Ishikawa (cell line): Measurements from ENCODE around the gene NHLRC1.

Experiments
- CREB1 ChIP-seq: IDR thresholded peaks from 2 replicates; pipeline ENCODE4 v1.6.1; 2012; ENCODE audit warnings: low read depth
- EP300 ChIP-seq: IDR thresholded peaks from 2 replicates; pipeline ENCODE4 v1.6.1; 2012; ENCODE audit warnings: borderline replicate concordance
- FOXM1 ChIP-seq: IDR thresholded peaks from 2 replicates; pipeline ENCODE4 v1.6.1; 2012; ENCODE audit warnings: low read depth, borderline replicate concordance
- RAD21 ChIP-seq: IDR thresholded peaks from 2 replicates; pipeline ENCODE4 v1.6.1; 2012; ENCODE audit warnings: low read depth
- REST ChIP-seq: IDR thresholded peaks from 2 replicates; pipeline ENCODE4 v1.6.1; 2012; ENCODE audit warnings: low read depth, mild to moderate bottlenecking
- YY1 ChIP-seq: IDR thresholded peaks from 2 replicates; pipeline ENCODE4 v1.6.1; 2012; ENCODE audit warnings: low read depth
- TF ChIP-seq, protein P1 (sequence below): IDR thresholded peaks from 2 replicates; pipeline ENCODE4 v1.6.1; 2012

- TF ChIP-seq REST (no peak), FOXM1 (no peak), YY1 (no peak), RAD21 (no peak), EP300 (no peak), CREB1 (no peak)
- TF ChIP-seq, protein P1, sequence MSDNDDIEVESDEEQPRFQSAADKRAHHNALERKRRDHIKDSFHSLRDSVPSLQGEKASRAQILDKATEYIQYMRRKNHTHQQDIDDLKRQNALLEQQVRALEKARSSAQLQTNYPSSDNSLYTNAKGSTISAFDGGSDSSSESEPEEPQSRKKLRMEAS = no peak
Observed at GRCh38 chr6:18087396-18088165, 34.9 kb downstream of the NHLRC1 start.
